AML-193 (cell line): ENCODE results near the gene GPR153.

Experiments used
- DNase-seq, 2 experiments: peaks; one replicate each; lab custom pipeline; 2025; lab: John Stamatoyannopoulos, UW

Gene GPR153

DNA sequence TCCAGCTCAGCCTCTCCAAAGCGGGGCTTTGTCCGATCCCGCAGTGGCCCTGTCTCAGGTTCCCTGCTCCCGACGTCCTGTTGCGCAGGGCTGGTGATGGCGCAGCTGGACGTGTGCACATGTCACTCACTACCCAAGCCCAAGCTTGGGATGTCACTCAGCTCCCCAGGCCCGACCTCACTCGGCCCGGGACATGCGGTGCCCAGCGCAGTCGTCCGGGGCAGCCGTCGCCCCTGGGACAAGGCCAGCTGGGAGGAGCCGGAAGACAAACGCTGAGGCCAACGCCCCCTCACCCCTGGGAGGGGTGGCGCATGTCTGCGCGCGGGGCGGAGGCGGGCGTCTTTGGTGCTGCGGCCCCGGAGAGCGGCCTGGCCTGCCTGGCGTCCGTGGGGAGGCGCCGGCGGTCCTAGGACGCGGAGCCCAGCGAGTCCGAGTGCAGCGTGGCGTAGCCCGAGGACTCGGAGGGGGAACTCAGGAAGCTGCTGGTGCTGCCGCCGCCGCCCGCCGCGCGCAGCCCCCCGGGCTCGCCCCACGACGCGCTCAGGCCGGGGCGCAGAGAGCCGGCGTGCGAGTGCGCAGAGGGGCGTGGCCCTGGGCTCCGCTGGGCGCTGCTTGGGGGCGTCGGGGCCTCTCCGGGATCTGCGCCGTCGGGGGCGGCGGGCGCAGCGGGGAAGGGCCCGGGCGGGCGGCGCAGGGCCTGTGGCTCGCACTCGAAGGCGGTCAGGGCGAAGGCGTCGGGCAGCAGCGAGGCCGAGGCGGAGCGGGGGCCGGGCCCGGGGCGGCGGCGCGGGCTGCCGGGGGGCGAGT, 11.8 kb downstream of the GPR153 start:
- no peak for DNase-seq

DNA sequence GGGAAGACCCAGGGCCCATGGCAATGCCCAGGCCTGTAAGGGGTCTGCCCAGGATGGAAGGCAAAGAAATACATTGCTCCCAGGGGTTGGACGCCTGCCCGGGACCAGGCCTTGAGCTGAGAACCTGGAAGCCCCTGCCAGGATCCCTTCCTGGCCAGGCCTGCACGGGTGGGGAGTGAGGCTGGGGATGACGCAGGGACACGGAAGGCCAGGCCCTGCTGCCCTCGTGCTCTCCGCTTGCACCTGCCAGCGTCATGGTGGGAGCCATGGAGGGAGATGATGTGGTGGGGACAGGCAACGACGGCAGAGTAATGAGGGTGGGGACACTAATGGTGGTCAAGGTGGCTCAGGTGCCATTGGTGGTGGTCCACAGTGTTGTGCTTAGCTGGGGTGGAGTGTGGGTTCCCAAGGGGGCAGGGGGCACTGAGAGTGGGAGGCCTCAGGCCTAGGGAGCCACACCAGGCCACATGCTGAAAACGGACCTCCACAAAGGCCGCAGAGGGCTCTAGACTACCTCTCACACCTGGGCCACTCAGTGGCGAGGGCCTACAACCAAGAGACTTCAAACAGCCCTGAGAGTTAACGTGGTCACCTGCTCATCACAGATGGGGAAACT, 12.6 kb downstream of the GPR153 start:
- no peak for DNase-seq

DNA sequence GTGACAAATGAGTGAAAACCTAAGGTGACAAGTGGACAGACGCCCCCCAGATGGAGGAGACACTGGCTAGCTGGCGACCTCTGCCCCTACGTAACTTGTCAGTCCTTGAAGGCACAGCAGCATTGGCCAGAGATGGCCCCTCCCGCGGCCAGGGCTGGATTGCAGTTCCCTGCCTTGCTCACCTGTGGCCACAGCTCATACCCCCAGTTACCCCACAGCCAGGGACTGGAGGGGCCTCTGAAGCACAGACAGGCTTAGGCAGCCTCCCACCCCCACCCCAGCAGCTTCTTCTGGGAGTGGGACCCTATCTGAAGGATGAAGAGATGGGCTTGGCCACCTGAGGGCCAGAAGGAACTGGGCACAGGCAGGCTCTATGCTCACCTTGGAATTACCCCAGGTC, 13.2 kb downstream of the GPR153 start:
- DNase-seq: no peak

DNA sequence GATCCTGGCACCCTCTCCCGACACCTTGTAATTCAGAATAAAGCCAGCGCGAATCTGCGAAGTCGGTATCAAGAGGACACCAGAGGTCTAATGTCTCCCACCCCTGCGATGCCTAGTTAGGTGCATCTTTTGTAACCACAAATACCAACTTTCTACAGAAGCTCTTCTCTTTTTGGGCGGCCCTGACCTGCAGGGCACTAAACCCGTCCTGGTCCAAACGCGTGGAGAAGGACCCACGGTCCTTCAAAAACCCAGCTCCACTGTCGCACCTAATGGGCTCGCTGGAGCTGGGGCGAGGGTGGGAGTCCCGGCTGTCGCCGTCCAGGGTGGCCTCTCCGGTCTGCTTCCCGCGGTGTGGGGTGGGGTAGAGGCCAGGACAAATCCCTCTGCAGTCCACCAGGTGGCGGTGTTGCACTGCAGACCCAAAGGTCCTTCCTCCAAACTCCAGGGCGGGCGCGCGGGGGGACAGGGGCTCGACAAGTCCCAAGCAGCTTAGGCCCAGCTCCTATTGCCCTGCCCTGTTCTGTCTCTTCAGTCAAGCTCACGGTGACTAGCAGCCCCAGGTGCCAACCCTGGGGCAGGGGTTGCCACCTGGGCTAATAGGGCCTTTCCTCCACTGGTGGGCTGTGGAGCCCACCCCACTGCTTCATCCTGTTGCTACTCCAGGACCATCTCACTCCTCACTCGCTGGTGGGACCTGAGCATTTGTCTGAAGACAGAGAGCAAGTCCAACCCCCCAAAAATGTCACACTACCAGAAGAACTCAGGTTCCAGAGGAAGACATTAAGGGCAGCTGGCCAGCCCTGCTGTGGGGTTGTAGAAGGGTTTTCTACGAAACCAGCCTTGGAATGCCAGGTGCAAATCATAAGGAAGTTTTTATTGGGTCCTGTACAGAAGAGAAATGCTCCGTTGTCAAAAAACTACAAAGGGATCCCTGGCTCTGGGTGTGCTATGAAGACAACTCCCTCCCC, 14.1 kb downstream of the GPR153 start:
- peak; percentile 42 to 55 for DNase-seq

DNA sequence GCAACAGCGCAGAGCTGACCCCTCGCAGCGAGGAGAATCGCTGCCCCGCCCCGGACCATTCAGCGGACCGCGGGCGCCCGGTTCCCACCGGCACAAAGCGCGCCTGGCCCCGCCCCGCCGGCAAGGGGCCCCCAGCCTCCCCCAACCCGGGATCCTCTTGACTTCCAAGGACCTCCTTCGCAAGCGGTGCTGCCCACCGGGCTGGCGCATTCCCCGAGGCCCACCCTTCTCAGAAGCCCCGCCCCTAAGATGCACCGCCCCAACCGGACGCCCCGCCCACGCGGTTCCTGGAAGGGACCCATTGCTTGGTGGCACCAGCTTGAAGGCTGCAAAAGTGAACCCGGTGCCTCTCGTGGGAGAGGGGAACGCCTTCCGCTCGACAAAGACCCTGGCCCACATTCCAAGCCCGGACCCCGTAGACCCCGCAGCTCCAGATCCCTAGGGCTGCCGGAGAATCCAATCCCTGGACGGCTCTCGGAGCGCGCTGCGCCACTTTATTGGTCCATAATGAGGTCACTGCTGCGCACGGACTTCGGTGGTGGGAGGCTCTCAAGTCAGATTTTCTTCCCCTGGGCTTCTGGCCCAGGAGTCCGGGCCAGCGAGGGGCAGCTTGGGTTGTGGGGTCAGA, 14.9 kb downstream of the GPR153 start:
- no peak for DNase-seq

DNA sequence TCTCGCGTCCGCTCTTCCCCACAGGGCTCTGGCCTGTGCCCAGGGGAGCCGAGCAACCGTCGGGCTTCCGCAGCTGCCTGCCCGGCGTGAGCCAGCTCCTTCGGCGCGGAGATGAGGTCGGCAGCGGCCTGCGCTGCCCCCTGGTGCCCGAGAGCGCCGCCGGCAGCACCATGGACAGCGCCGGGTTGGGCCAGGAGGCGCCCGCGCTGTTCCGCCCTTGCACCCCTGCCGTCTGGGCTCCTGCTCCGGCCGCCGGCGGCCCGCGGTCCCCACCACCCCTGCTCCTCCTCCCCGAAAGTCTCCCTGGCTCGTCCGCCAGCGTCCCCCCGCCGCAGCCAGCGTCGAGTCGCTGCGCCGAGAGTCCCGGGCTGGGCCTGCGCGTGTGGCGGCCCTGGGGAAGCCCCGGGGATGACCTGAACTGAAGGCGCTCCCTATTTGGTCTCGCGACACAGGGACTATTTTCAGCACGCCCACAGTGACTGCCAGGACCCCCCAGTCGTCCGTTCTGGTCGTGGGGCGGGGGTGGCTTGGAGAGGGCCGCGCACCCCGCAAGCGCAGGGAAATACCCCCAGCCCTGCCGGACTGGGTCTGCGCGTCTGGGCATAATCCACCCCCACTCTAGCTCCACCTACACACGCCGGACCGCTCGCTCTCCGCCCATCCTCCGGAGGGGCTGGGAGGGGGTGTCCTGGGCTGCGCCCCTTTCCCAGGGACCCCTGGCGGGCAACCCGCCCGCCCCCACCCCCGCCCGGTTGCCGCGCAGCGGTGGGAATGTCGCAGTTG, 15.6 kb downstream of the GPR153 start:
- peak; percentile 66 to 76 for DNase-seq

DNA sequence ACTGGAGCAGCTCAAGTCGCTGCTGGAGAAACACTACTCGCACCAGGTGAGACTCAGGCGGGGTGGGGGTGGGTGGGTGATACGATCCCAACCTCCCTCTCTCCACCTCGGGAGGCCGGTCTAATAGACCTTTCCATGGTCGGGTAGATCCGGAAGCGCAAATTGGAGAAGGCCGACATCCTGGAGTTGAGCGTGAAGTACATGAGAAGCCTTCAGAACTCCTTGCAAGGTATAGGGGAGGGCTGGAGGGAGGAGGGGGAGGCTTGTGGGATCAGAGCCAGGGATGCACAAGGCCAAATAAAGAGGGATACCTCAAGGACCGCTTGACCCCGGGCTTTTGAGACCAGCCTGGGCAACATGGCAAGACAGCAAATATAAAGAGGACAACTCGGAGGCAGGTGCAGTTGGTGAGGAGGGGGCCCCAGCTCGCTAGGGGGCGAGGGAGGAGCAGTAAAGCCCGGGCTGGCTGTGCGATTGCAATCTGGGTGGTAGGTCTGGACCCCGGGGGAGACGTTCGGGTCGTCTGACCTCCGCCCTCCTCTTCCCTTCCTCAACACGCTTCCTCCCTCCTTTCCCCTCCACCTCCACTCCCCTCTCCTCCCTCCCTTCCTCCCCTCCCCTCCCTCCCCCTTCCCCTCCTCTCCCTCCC, 16.4 kb downstream of the GPR153 start:
- no peak for DNase-seq

DNA sequence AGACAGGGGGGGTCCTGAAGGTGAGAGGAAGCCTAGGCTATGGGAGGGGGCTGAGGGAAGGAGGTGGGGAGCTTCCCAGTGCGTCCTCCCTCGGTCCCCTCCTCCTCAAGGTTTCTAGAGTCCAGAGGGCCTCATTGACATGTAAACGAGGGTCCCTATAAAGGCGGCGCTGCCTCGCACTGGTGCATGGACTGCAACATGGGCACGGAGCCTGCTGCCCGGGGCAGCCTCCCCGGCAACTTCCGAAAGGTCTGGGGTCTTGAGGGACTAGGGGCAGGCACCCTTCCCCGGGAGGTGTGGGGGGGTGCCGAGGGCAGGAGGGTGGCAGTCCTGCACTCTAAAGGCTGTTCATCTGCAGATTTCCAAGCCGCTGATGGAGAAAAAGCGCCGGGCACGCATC, 16.9 kb downstream of the GPR153 start, which contains the start of gene HES3:
Gene HES3, plus strand, starts transcription at position 187 of the 400 bp plus-strand sequence. Its CDS starts 187 bp downstream, at position 374.
- DNase-seq: no peak

DNA sequence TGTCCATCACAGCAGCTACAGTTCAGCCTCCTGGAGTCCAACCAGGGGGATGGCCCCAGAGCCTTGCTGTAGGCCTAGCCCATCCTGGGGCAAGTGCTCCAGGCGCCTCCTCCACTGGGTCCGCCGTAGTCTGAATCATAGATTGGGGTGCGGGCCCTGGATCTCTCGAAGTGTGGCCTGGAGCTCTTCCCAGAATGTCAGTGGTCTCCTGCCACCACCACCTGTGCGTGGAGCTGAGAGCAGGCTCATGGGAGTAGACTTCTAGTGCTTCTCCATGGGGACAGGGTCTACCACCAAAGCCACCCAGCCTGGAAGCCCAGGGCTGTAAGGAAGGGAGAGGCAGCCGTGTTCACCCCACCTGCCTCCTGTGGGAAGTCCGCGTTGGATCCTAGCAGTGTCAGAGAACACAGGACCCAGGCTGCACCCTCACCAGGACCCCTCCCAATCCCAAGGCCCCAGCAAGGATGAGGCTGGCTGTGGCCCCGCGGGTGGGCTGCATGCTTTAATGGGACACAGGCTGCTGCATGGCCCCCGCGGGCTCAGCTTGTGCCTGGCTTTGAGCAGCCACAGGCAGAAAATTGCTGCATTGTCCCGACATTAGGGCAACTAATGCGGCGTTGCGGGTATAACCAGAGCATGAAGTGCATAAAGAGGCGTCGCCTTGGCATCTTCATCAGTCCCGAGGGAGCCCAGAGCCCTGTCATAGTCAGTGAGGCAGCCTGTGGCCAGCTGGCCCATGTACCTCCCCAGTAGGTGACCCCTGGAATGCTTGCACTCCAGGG, 17.7 kb downstream of the GPR153 start:
- DNase-seq: no peak

DNA sequence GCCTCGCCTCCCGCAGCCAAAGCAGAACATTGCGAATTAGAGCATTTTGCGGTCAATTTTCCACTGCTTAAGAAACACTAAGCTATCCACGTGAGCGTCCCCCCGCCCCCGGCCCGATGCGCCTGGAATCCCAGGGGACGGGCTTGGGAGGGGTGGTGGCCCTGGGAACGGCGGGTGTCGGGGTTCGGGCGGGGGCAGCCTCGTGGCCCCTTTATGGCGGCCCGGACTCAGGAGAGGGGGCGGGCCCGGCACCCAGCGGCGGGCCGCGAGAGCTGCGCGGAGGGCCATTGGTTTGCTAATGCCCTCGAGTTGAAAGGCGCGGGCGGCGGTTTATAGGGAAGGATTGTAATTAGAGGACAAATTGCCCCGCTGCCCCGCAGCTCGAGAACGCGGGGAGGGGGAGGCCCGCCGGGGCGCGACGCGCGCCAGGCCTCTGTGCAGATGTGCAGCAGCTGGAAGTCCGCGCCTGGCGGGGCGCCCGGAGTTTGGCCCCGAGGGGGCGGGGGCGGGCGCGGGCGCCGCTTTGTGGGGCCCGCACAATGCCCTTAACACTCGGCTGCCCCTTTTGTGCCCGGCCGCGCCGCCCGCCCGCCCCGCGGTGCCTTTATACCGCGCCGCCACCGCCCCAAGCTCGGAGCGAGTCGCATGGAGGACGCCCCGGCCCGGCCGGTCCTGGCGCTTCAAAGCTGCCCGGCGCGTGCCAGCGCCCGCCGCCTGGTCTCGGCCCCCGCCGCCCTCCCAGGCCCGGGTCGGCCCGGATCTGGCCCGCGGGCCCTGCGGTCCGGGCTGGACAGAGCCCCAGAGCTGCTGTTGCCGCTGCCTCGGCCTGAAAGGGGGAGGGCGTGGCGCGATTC, 18.8 kb downstream of the GPR153 start:
- no peak for DNase-seq

DNA sequence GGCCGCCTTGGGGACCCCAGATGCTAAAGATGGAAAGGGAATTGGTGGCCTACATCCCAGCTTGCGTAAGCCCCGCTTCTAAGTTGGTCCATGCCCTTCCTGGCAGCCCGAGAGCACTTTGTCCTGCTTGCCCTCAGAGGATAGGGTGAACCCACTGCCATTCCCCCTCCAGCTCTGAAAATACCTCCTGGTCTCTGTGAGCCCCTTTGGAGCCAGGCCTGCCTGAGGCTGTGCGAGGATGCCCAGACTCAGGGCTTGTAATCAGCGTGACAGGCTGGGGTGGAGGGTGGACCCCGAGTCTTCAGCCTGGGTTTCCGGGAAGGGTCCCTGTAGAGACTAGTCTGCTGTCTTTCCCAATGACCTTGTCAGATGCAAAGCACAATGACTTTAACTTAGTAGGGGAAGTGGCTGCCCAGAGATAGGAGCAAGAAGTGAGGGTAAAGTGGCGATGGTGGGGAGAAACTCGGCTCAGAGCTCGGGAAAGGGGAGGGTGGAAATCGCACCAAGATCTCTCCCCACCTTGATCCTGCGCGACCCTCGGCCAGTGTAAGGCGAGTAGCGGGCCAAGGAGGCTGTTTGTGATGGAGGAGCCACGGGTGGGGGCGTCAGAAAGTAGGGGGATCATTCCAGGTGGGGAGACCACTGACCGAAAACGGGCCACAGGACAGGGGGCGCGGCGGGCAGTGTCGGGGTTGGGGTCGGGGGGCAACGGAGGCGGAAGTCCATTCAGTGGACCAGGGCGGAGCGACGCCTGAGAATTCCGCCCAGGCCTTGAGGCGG, 19.6 kb downstream of the GPR153 start:
- no peak for DNase-seq

DNA sequence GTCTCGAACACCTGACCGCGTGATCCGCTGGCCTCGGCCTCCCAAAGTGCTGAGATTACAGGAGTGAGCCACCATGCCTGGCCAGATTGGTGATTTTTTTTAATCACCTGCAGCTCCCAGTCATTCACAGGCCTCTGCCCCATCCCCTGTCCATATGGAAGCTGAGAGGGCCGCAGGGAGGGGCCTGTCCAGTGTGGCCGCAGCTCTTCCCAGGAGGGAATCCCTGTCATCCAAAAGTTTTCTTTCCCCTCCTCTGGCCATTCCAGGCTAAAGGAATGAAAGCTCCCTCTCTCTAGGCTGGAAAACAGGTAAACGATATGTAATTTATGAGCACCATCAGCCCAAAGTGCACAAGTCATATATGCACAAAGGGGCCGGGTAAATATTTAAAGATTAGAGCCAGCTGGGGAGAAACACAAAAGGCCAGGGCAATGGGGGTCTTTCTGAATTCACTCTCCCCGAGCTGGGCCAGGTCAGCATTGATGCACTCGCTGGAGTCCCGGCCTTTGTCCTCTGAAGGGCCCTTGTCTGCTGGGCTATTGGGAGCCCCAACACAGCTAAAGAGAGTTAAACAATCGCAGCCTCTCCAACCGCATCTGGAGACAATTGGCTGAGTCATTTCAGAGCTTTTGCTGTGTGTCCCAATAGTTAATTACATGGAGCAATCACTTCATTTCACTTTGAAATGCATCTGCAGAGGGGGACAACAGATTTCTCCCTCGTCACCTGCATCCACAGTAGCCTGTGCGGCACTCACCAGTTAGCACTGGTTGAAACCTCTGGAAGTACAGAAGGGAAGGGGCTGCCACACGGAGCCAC, 20.7 kb downstream of the GPR153 start:
- DNase-seq: no peak

DNA sequence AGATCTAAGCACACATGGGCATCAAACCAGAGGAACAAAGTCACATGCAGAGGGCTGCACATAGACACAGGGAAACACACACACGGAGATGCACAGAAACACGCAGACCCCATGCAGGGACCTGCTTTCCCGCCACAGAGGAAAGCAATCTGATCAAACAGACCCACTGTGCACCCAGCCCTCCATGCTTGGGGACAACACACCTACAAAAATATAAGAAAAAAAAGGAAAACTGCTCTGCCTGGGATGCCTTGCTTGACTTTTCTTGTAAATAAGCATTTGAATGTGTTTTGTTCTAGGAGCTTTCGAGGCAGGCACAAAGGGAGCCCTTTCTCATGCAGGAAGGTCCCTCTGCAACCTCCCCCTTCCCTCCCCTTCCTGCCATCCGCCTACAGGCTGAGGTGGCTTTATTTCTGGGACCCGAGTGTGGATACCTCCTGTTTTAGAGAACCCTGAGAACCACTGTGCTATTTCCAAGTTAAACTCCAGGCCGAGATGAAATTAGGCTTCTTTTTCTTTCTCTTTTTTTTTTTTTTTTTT, 21.6 kb downstream of the GPR153 start:
- DNase-seq: no peak

DNA sequence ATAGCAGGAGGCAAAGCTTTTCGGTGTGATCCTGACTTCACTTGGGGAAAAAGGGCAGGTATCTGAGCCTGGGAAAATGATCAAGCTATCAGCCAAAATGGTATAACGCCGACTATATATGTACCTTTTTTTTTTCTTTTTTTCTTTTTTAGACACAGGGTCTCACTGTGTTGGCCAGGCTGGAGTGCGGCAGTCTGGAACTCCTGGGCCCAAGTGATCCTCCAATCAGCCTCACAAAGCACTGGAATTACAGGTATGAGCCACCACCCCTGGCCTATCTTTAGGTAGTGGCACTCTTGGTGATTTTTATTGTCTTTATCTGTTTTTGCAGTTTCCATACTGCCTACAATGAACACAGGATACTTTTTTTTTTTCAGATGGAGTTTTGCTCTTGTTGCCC, 23.8 kb downstream of the GPR153 start:
- no peak for DNase-seq

DNA sequence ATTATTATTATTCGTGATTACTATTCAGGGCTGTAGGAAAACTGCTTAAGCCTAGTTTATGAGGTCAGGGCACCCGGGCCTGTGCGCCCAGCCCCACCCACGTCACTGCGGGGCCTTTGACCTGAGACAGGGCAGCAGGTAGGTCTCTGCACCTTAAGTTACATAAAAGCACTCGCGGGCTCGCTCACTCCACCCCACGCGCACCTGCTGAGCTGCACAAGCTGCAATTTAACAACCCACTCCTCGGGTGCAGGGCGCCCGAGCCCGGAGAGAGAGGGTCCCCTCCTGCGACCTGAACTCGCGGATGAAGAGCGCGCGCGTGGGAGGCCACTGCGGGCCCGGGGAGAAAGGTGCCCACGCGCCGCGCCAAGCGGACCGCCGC, 25.6 kb downstream of the GPR153 start:
- DNase-seq: no peak

DNA sequence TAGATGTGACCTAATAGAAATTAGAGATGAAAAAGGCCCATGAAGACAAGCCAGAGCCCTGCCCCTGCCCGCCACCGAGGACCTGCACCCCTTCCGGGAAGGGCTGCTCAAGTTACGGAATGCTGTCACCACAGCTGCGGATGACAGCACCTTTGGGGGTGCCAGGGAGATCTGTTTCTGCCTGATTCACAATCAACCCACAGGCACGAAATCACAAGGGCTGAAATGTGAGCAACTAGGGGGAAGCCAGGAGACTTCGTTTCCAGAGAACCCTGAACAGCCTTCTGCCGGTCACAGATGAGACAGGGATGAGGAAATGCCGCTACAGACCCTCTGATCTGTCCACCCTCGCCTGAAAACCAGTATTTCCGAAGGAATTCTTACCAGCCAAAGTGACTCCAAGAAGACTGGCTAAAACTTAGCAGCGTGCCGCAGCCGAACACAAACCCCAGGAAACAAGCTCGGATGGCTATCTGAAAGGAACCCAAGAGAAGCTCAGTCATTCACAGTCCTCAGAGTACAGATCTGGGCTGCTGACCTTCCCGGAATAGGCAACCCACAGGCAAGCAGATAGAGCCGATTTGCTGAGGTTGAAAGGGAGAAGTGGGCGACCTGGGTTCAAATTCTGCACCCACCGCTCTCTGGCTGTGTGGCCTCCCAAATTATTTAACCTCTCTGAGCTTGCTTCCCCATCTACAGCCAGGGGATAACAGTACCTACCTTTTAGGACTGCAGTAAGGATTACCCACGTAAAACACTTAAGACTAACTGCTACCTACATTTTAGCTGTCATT, 26.2 kb downstream of the GPR153 start:
- DNase-seq: peak; percentile 19 to 26
